GM12878 (cell line): Measurements from ENCODE around the gene ZPBP2. TPM values are rescaled to one million over a fixed set of nuclear protein-coding genes. Genes with fewer than 3 reads are reported as not detected.

ENCODE experiments used
- ATF7 ChIP-seq: fragments of 450-650 bp; IDR thresholded peaks from 2 replicates; pipeline ENCODE4 v1.6.1; 2016; ENCODE audit warnings: low read depth, mild to moderate bottlenecking
- BCL11A ChIP-seq: IDR thresholded peaks from 2 replicates; pipeline ENCODE4 v1.6.1; 2011; ENCODE audit warnings: low read depth, low read length
- CREM ChIP-seq: IDR thresholded peaks from 2 replicates; pipeline ENCODE4 v1.6.1; 2014; ENCODE audit warnings: antibody characterized with exemption, low read depth
- IKZF1 ChIP-seq: fragments of 450-650 bp; conservative IDR thresholded peaks from 2 replicates; pipeline ENCODE4 v1.6.1; 2017; ENCODE audit warnings: antibody characterized with exemption, mild to moderate bottlenecking
- IRF4 ChIP-seq: IDR thresholded peaks from 2 replicates; pipeline ENCODE4 v1.6.1; 2011; ENCODE audit warnings: low read depth, low read length
- JUNB ChIP-seq: IDR thresholded peaks from 2 replicates; pipeline ENCODE4 v1.6.1; 2016; ENCODE audit warnings: antibody characterized with exemption, mild to moderate bottlenecking
- MYB ChIP-seq: fragments of 150-350 bp; IDR thresholded peaks from 2 replicates; pipeline ENCODE4 v1.6.1; 2014; ENCODE audit warnings: mild to moderate bottlenecking, low read depth, low read length, borderline replicate concordance
- NFIC ChIP-seq: IDR thresholded peaks from 2 replicates; pipeline ENCODE4 v1.6.1; 2012; ENCODE audit warnings: low read depth, mild to moderate bottlenecking, inconsistent platforms, low read length, moderate library complexity
- POLR2AphosphoS5 ChIP-seq: IDR thresholded peaks from 2 replicates; pipeline ENCODE4 v1.6.1; 2011; ENCODE audit warnings: mild to moderate bottlenecking, low read length, inconsistent platforms
- RAD21 ChIP-seq: IDR thresholded peaks from 2 replicates; pipeline ENCODE4 v1.6.1; 2011; ENCODE audit warnings: mild to moderate bottlenecking, low read depth, low read length, moderate library complexity; ENCODE audit not compliant: insufficient read depth
- RCOR1 ChIP-seq: conservative IDR thresholded peaks from 2 replicates; pipeline ENCODE4 v1.6.1; 2012; ENCODE audit warnings: low read depth, low read length, improper control_type of control experiment
- STAT3 ChIP-seq: IDR thresholded peaks from 2 replicates; pipeline ENCODE4 v1.6.1; 2011; ENCODE audit warnings: low read depth, low read length, improper control_type of control experiment
- SUPT20H ChIP-seq: IDR thresholded peaks from 2 replicates; pipeline ENCODE4 v1.6.1; 2011; ENCODE audit warnings: low read depth, mild to moderate bottlenecking, low read length, moderate library complexity, borderline replicate concordance; ENCODE audit not compliant: control insufficient read depth
- TAF1 ChIP-seq: IDR thresholded peaks from 2 replicates; pipeline ENCODE4 v1.6.1; 2011; ENCODE audit warnings: mild to moderate bottlenecking, low read depth, low read length, borderline replicate concordance
- polyA plus RNA-seq, 11 experiments: library from polyadenylated mRNA; depleted of rRNA in 4 of 11; unstranded in 6 of 11; stranded (reverse) in 5 of 11; fragments of >200 nt; fragmentation: Nextera tagmentation in 4 of 11; fragmentation: Illumina TruSeq in 1 of 11; extraction: Ambion mirVana in 4 of 11; extraction: Trizol in 1 of 11; gene quantifications; 1 replicate in 1 of 11; 2 replicates in 10 of 11; pipeline versions ENCODE4 v1.2.1 to v1.2.3, GENCODE V29; 2011 to 2016; ENCODE audit warnings: inconsistent platforms in 2 of 11, missing spikeins in 2 of 11, low read depth in 1 of 11
- total RNA-seq, 4 experiments: library from RNA; depleted of rRNA in 3 of 4; stranded (reverse); fragments of >200 nt in 3 of 4; fragmentation: Illumina TruSeq in 1 of 4; extraction: Trizol in 1 of 4; gene quantifications; 2 replicates each; pipeline versions ENCODE4 v1.2.1 to v1.2.3, GENCODE V29; 2013 to 2021
- TF ChIP-seq, protein P1 (sequence below): IDR thresholded peaks from 2 replicates; pipeline ENCODE4 v1.6.1; 2011; ENCODE audit warnings: low read depth, low read length, improper control_type of control experiment, borderline replicate concordance
- TF ChIP-seq, protein P2 (sequence below): fragments of 150-350 bp; IDR thresholded peaks from 2 replicates; pipeline ENCODE4 v1.6.1; 2014; ENCODE audit warnings: mild to moderate bottlenecking, low read depth, low read length
- TF ChIP-seq, protein P3 (sequence below): fragments of 450-650 bp; formaldehyde crosslinking; IDR thresholded peaks from 2 replicates; pipeline ENCODE4 v1.5.0; 2022; ENCODE audit warnings: mild to moderate bottlenecking, missing genetic modification characterization
- TF ChIP-seq, protein P4 (sequence below): IDR thresholded peaks from 2 replicates; pipeline ENCODE4 v1.6.1; 2011; ENCODE audit warnings: borderline replicate concordance, low read depth, mild to moderate bottlenecking, moderate library complexity, low read length; ENCODE audit not compliant: insufficient read depth, poor library complexity, severe bottlenecking

Gene ZPBP2
- total and polyA plus RNA-seq, 10 of the 15 experiments (the other 5 are each of a cell fraction or from before 2014, with no cell fraction given) = 0.33 to 1.0 (median 0.58) TPM

DNA sequence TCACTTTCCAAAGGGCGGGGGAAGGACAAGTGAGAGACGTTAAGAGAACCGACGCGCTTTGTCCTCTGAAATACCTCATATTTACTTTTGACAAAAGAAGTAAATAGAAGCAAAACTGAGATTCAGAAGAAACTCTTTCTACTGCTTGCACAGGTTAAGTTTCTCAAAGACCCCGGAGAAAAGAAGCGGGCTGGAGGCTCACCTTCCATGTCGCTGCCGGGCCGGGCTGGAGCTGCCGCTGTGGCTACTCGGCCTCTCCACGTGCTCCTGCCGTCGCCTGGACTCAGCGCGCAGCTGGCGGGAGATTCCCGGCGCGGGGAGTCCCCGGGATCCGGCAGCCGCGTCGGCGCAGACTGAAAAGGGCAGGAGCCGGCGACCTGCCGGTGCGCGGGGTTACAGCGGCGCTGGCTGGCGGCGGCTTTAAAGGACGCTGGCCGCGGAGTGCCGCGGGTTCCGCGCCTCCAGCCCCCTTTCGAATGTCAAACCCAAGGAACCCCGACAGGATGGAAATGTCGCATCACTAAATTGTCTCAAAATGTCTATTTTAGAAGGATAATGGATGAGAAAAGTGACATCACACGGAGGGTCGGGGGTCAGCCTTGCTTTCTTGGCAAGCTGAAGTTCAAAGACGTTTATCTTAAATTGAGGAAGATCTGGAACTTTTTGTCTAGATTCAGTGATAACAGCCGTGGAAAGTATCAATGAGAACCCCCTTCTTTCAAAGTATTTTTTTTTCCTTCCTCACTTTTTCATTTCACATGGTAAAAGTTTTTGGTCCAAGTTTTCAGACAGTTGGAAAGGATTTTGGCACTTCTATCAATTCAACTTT lies 3.9 kb upstream of the ZPBP2 start, which contains the start of gene IKZF3 (continued):
- TF ChIP-seq, protein P1, sequence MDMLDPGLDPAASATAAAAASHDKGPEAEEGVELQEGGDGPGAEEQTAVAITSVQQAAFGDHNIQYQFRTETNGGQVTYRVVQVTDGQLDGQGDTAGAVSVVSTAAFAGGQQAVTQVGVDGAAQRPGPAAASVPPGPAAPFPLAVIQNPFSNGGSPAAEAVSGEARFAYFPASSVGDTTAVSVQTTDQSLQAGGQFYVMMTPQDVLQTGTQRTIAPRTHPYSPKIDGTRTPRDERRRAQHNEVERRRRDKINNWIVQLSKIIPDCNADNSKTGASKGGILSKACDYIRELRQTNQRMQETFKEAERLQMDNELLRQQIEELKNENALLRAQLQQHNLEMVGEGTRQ = peak; percentile 26; the same call in 1 of the 2 replicates
- TF ChIP-seq RAD21 (peak; percentile 77), RCOR1 (no peak), BCL11A (no peak), IKZF1 (peak; percentile 99), MYB (no peak), JUNB (no peak), ATF7 (no peak), CREM (peak; percentile 41; the same call in 1 of the 2 replicates), SUPT20H (no peak), NFIC (peak; percentile 26), TAF1 (peak; percentile 83), POLR2AphosphoS5 (peak; percentile 91), IRF4 (peak; percentile 20; the same call in 1 of the 2 replicates), STAT3 (no peak)
- TF ChIP-seq, protein P2, sequence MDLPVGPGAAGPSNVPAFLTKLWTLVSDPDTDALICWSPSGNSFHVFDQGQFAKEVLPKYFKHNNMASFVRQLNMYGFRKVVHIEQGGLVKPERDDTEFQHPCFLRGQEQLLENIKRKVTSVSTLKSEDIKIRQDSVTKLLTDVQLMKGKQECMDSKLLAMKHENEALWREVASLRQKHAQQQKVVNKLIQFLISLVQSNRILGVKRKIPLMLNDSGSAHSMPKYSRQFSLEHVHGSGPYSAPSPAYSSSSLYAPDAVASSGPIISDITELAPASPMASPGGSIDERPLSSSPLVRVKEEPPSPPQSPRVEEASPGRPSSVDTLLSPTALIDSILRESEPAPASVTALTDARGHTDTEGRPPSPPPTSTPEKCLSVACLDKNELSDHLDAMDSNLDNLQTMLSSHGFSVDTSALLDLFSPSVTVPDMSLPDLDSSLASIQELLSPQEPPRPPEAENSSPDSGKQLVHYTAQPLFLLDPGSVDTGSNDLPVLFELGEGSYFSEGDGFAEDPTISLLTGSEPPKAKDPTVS = no peak
- TF ChIP-seq, protein P3, sequence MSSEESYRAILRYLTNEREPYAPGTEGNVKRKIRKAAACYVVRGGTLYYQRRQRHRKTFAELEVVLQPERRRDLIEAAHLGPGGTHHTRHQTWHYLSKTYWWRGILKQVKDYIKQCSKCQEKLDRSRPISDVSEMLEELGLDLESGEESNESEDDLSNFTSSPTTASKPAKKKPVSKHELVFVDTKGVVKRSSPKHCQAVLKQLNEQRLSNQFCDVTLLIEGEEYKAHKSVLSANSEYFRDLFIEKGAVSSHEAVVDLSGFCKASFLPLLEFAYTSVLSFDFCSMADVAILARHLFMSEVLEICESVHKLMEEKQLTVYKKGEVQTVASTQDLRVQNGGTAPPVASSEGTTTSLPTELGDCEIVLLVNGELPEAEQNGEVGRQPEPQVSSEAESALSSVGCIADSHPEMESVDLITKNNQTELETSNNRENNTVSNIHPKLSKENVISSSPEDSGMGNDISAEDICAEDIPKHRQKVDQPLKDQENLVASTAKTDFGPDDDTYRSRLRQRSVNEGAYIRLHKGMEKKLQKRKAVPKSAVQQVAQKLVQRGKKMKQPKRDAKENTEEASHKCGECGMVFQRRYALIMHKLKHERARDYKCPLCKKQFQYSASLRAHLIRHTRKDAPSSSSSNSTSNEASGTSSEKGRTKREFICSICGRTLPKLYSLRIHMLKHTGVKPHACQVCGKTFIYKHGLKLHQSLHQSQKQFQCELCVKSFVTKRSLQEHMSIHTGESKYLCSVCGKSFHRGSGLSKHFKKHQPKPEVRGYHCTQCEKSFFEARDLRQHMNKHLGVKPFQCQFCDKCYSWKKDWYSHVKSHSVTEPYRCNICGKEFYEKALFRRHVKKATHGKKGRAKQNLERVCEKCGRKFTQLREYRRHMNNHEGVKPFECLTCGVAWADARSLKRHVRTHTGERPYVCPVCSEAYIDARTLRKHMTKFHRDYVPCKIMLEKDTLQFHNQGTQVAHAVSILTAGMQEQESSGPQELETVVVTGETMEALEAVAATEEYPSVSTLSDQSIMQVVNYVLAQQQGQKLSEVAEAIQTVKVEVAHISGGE (CRISPR knock-in tag) = no peak
- TF ChIP-seq, protein P4, sequence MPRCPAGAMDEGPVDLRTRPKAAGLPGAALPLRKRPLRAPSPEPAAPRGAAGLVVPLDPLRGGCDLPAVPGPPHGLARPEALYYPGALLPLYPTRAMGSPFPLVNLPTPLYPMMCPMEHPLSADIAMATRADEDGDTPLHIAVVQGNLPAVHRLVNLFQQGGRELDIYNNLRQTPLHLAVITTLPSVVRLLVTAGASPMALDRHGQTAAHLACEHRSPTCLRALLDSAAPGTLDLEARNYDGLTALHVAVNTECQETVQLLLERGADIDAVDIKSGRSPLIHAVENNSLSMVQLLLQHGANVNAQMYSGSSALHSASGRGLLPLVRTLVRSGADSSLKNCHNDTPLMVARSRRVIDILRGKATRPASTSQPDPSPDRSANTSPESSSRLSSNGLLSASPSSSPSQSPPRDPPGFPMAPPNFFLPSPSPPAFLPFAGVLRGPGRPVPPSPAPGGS = peak; percentile 89
